ENCODE data around the gene ZMAT3. TPM values are rescaled to one million over a fixed set of nuclear protein-coding genes. Genes with fewer than 3 reads are reported as not detected.

ZMAT3 gene
- polyA plus RNA-seq, 1 of the 3 experiments (the other 2 are of a cell fraction) = 11.9 TPM

- Histone ChIP-seq H3F3A (replicated peaks; ENCODE audit: insufficient read depth) (peaks cover 20% of the 10 kb centered on the region), H3K9me2 (no peaks in the 10 kb centered on the region), H3K9me3 (no peaks in the 10 kb centered on the region), H3K27me3 (ENCODE audit: insufficient read depth) (no peaks in the 10 kb centered on the region), H3K27ac (ENCODE audit: low read depth in 2 of 2, low read length in 1 of 2) (no peak overlapping the region), H2AFZ (ENCODE audit: low read depth) (no peak overlapping the region), H3K4me2 (no peak overlapping the region), H4K20me1 (ENCODE audit: insufficient read depth) (no peaks in the 10 kb centered on the region), H3K4me3 (ENCODE audit: low read depth in 2 of 2, low read length in 1 of 2) (no peak overlapping the region), H3K9ac (no peak overlapping the region), H3K36me3 (replicated peaks in 1 of 2; ENCODE audit: control insufficient read depth in 1 of 2, insufficient read depth in 2 of 2, low read length in 1 of 2) (peaks cover 12 to 36% of the 10 kb centered on the region in 2 experiments), H3K79me2 (ENCODE audit: insufficient read depth) (no peaks in the 10 kb centered on the region), H3K4me1 (ENCODE audit: control insufficient read depth in 1 of 2, insufficient read depth in 2 of 2, low read depth in 1 of 2, low read length in 1 of 2) (peaks cover 0 to 8% of the 10 kb centered on the region in 2 experiments; a peak in 2 of 4 replicates)
- no peak for DNase-seq
- CTCF ChIA-PET = interaction anchor here (0.6 to 2.5 kb wide), 7 partner anchors 10 to 305 kb away, joined by 3 to 71 read pairs (median 5); no protein-coding TSS in a partner anchor
- POLR2A ChIA-PET = no interaction called here
- 91% methylated on average over 9 of the region's 9 CpGs for WGBS (ENCODE audit: low lambda C conversion rate)
- TF ChIP-seq ELF1 (IDR thresholded peaks at IDR 0.05) = no peak
- no peak for TF ChIP-seq SIN3A (IDR thresholded peaks at IDR 0.05; ENCODE audit: borderline replicate concordance, low read depth, low read length)
- TF ChIP-seq ZBTB33 (IDR thresholded peaks at IDR 0.05; ENCODE audit: borderline replicate concordance, low read depth) = no peak
- no peak for TF ChIP-seq RFX5 (IDR thresholded peaks at IDR 0.05; ENCODE audit: low read length)
- no peak for TF ChIP-seq CHD2 (IDR thresholded peaks at IDR 0.05; ENCODE audit: low read length, partially characterized antibody)
- no peak for TF ChIP-seq CTCF (IDR thresholded peaks at IDR 0.05)
- TF ChIP-seq MEF2A (IDR thresholded peaks at IDR 0.05; ENCODE audit: borderline replicate concordance, low read depth) = no peak
- TF ChIP-seq NRF1 (IDR thresholded peaks at IDR 0.05; ENCODE audit: low read depth, low read length) = no peak
- TF ChIP-seq IRF3 (IDR thresholded peaks at IDR 0.05; ENCODE audit: low read depth, low read length) = no peak
- no peak for TF ChIP-seq GABPA (IDR thresholded peaks at IDR 0.05; ENCODE audit: low read depth)
- no peak for TF ChIP-seq SMC3 (IDR thresholded peaks at IDR 0.05; ENCODE audit: low read depth, low read length)
- TF ChIP-seq POLR2AphosphoS5 (IDR thresholded peaks at IDR 0.05; ENCODE audit: low read depth, low read length) = no peak
- no peak for TF ChIP-seq GATA2 (CRISPR knock-in tag; IDR thresholded peaks at IDR 0.05)
- no peak for TF ChIP-seq EP300 (IDR thresholded peaks at IDR 0.05; ENCODE audit: borderline replicate concordance in 1 of 2, low read depth in 1 of 2, low read length in 1 of 2)
- no peak for TF ChIP-seq USF1 (IDR thresholded peaks at IDR 0.05; ENCODE audit: borderline replicate concordance, low read depth)
Observed at GRCh38 chr3:179016979-179017670, 54.5 kb downstream of the ZMAT3 start.

Data from SK-N-SH (cell line).